Transverse colon (tissue), 4 donors: Measurements from ENCODE around the gene STAP2. TPM values are rescaled to one million over a fixed set of nuclear protein-coding genes. Genes with fewer than 3 reads are reported as not detected.

Experiments
- DNase-seq: peaks from one replicate; pipeline ENCODE4 v3.0.0-alpha.2; 2019
- H3K27ac ChIP-seq, 4 donors: fragments of 200-600 bp; sonication (generic); 2 replicates each; pipeline ENCODE4 v1.5.1; 2016 to 2018; ENCODE audit warnings: inconsistent platforms in 4 of 4
- H3K27me3 ChIP-seq: fragments of 200-600 bp; sonication (generic); 2 replicates; pipeline ENCODE4 v1.5.1; 2017; ENCODE audit warnings: inconsistent platforms
- H3K36me3 ChIP-seq, 4 donors: fragments of 200-600 bp; sonication (generic); 2 replicates each; pipeline ENCODE4 v1.5.1; 2017 to 2019; ENCODE audit warnings: inconsistent platforms in 4 of 4
- H3K4me1 ChIP-seq, 4 donors: fragments of 200-600 bp; sonication (generic); 2 replicates each; pipeline ENCODE4 v1.5.1; 2017 to 2020; ENCODE audit warnings: inconsistent platforms in 4 of 4
- H3K4me3 ChIP-seq, 4 donors: fragments of 200-600 bp; sonication (generic); 1 replicate in 1 of 4; 2 replicates in 3 of 4; pipeline versions ENCODE4 v1.5.1 to v1.6.1; 2017 to 2019; ENCODE audit warnings: inconsistent platforms in 4 of 4
- H3K9me3 ChIP-seq, 2 donors: fragments of 200-600 bp; sonication (generic); 2 replicates each; pipeline ENCODE4 v1.5.1; 2017 to 2019; ENCODE audit warnings: inconsistent platforms in 2 of 2
- EP300 ChIP-seq: sonication (generic); formaldehyde crosslinking; IDR thresholded peaks from one replicate; pipeline ENCODE4 v1.6.1; 2017; ENCODE audit warnings: antibody characterized with exemption, low read depth
- POLR2A ChIP-seq: fragments of 450-650 bp; IDR thresholded peaks from one replicate; pipeline ENCODE4 v1.6.1; 2016; ENCODE audit warnings: antibody characterized with exemption, mild to moderate bottlenecking, moderate library complexity
- POLR2AphosphoS5 ChIP-seq, 3 donors: sonication (generic); formaldehyde crosslinking; IDR thresholded peaks; one replicate each; pipeline ENCODE4 v1.6.1; 2016; ENCODE audit warnings: antibody characterized with exemption in 3 of 3
- WGBS, 2 donors: methylation state at CpG; one replicate each; pipeline ENCODE4 v1.1.5; 2018; ENCODE audit warnings: low coverage in 1 of 2; 5-methylcytosine and 5-hydroxymethylcytosine counted together
- in situ Hi-C, 4 donors: fragments of 200-750 bp; cut with MboI; loops; one replicate each; pipeline versions ENCODE4 v1.15.0 to v1.15.1; 2017; ENCODE audit warnings: low sequenced_read_pairs in 3 of 4, low pct_ligation_motif_present in 1 of 4, low pct_unique_long_range_greater_than_20kb in 1 of 4
- intact Hi-C: fragments of 100-400 bp; cut with DNase I; formaldehyde crosslinking; loops from one replicate; pipeline ENCODE4 v1.15.1; 2023; ENCODE audit warnings: low total_unique reads
- total RNA-seq, 4 donors: library from RNA; depleted of rRNA; stranded (reverse); fragments of >200 nt; gene quantifications; one replicate each; pipeline ENCODE4 v1.1.0, GENCODE V29; 2016
- TF ChIP-seq, protein P1 (sequence below), 5 experiments: fragments of 200-600 bp in 3 of 5; fragments of 450-650 bp in 2 of 5; sonication (generic) in 3 of 5; IDR thresholded peaks; 1 replicate in 2 of 5; 2 replicates in 3 of 5; pipeline ENCODE4 v1.5.1; 2016 to 2017; ENCODE audit warnings: antibody characterized with exemption in 5 of 5, inconsistent platforms in 3 of 5, mild to moderate bottlenecking in 2 of 5, moderate library complexity in 1 of 5

The STAP2 gene
- total RNA-seq, 4 donors from 2014 or later = 146 to 680 (median 245) TPM

- intact Hi-C loops (no loop called here), in situ Hi-C loops (loop anchor here in 1 of 4 donors (25.0 kb wide), 1 partner anchor 98 kb away; no protein-coding TSS in a partner anchor)
- TF ChIP-seq POLR2AphosphoS5 (IDR thresholded peaks at IDR 0.05) = no peak
- TF ChIP-seq POLR2A = no peak
- TF ChIP-seq, protein P1, sequence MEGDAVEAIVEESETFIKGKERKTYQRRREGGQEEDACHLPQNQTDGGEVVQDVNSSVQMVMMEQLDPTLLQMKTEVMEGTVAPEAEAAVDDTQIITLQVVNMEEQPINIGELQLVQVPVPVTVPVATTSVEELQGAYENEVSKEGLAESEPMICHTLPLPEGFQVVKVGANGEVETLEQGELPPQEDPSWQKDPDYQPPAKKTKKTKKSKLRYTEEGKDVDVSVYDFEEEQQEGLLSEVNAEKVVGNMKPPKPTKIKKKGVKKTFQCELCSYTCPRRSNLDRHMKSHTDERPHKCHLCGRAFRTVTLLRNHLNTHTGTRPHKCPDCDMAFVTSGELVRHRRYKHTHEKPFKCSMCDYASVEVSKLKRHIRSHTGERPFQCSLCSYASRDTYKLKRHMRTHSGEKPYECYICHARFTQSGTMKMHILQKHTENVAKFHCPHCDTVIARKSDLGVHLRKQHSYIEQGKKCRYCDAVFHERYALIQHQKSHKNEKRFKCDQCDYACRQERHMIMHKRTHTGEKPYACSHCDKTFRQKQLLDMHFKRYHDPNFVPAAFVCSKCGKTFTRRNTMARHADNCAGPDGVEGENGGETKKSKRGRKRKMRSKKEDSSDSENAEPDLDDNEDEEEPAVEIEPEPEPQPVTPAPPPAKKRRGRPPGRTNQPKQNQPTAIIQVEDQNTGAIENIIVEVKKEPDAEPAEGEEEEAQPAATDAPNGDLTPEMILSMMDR (IDR thresholded peaks at IDR 0.05) = no peak
- no peak for TF ChIP-seq EP300
- Histone ChIP-seq H3K27ac (peak overlapping the region in 1 of 4 donors; percentile 15), H3K9me3 (no peaks in the 10 kb centered on the region), H3K36me3 (peaks cover 0 to 3% (median 0%) of the 10 kb centered on the region in 4 donors), H3K27me3 (no peaks in the 10 kb centered on the region), H3K4me1 (peaks cover 0 to 6% (median 0%) of the 10 kb centered on the region in 4 donors), H3K4me3 (no peak overlapping the region)
- WGBS, 2 donors = 70% methylated on average over 10 of the region's 12 CpGs; no CpG with 5 or more reads in 1 of the 2 donors
- DNase-seq = no peak
Observed at GRCh38 chr19:4360641-4361151, 22.1 kb upstream of the STAP2 start.

DNA sequence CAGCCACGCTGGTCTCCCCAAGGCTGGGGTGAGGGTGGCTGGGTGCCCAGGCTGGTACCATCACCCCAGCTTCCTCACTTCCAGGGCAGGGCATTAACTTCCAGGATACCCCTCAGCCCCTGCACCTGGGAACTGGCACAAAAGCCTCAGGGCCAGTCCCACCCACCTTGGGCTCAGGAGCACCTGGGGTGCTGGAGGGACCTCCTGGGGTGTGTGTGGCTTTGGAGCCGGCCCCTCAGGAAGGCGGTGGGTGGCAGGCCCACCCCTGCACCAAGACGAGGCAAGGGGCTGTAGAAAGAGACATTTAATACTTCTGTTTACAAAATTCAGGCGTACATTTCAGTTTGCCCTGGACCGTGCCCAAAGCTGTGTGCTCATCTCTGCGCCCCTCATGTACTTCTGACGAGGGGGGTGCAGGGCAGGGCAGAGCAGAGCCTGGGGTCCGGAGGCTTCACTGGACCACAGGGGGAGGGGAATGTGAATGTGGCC is 21.5 kb upstream of the STAP2 start:
- intact Hi-C loops = no loop called here
- no peaks in the 10 kb centered on the region for H3K27me3 ChIP-seq
- DNase-seq = no peak
- H3K36me3 ChIP-seq = peaks cover 0 to 3% (median 0%) of the 10 kb centered on the region in 4 donors
- H3K4me1 ChIP-seq = peaks cover 0 to 2% (median 0%) of the 10 kb centered on the region in 4 donors
- peak overlapping the region in 1 of 4 donors; percentile 15 for H3K27ac ChIP-seq
- in situ Hi-C loops = loop anchor here in 1 of 4 donors (25.0 kb wide), 1 partner anchor 98 kb away; no protein-coding TSS in a partner anchor
- no peak overlapping the region for H3K4me3 ChIP-seq
- H3K9me3 ChIP-seq = no peaks in the 10 kb centered on the region
- TF ChIP-seq POLR2A (no peak), POLR2AphosphoS5 (IDR thresholded peaks at IDR 0.05) (no peak), EP300 (no peak)
- TF ChIP-seq, protein P1 (IDR thresholded peaks at IDR 0.05) = no peak
- WGBS, 2 donors = 65% methylated on average over 9 of the region's 9 CpGs; no CpG with 5 or more reads in 1 of the 2 donors

GRCh38 chr19:4359627-4360000 is 21.0 kb upstream of the STAP2 start:
- H3K4me3 ChIP-seq = no peak overlapping the region
- no peaks in the 10 kb centered on the region for H3K9me3 ChIP-seq
- peaks cover 0 to 3% (median 0%) of the 10 kb centered on the region in 4 donors for H3K36me3 ChIP-seq
- H3K27ac ChIP-seq = no peak overlapping the region
- in situ Hi-C loops = loop anchor here in 3 of 4 donors (10.0 to 25.0 kb wide), 3 partner anchors 85 to 97 kb away; partner anchors contain the start of gene SHD (in 1 of the 3)
- DNase-seq = no peak
- intact Hi-C loops = loop anchor here (10.0 kb wide), 1 partner anchor 95 kb away; no protein-coding TSS in a partner anchor
- 79% methylated on average over 10 of the region's 13 CpGs; no CpG with 5 or more reads in 1 of the 2 donors for WGBS, 2 donors
- no peak for TF ChIP-seq POLR2A
- TF ChIP-seq, protein P1 (IDR thresholded peaks at IDR 0.05) = no peak
- TF ChIP-seq EP300 = no peak
- no peaks in the 10 kb centered on the region for H3K4me1 ChIP-seq
- no peaks in the 10 kb centered on the region for H3K27me3 ChIP-seq

DNA sequence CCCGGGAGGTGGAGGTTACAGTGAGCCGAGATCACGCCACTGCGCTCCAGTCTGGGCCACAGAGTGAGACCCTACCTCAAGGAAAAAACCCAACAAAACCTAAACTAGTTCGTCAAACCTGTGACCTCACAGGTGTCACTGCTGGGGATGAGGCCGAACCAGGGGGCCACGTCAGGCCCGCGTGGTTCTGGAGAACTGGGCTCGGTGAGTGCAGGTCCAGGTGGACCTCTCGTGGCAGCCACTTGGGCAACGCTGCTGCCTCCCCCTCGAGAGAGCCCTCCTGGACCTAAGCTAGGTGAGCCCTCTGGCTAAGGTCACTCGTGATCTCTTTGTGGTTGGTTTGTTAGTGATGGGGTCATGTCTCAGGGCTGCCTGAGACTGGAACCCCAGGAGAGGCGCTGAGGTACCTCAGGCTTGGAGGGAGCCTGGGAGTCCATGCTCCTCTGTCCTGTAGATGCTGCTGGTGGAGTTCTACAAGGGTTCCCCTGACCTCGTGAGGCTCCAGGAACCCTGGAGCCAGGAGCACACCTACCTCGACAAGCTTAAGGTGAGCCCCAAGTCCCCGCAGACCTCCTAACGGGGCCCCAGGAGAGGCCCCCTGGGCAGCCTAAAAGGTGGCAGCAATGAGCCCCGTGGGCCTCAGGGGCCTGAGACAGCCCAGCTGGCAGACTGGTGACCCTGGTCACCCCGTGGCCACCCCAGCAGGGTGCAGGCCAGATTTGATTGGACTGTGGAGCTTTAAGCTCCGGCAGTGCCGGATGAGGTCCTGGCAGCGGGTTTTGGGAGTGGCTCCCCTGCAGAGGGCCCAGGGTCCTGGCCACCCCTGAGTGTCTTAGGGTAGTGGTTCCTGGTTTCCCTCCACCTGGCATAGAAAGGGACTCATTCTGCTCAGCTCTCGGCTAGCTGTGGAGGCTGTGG is 20.3 kb upstream of the STAP2 start:
- Histone ChIP-seq H3K4me1 (no peaks in the 10 kb centered on the region), H3K27me3 (no peaks in the 10 kb centered on the region), H3K4me3 (no peak overlapping the region), H3K27ac (no peak overlapping the region), H3K36me3 (peaks cover 0 to 2% (median 0%) of the 10 kb centered on the region in 4 donors), H3K9me3 (no peaks in the 10 kb centered on the region)
- intact Hi-C loops = loop anchor here (10.0 kb wide), 1 partner anchor 94 kb away; no protein-coding TSS in a partner anchor
- in situ Hi-C loops = loop anchor here in 3 of 4 donors (10.0 to 25.0 kb wide), 3 partner anchors 84 to 97 kb away; partner anchors contain the start of gene SHD (in 1 of the 3)
- TF ChIP-seq, protein P1 (IDR thresholded peaks at IDR 0.05) = no peak
- TF ChIP-seq POLR2A = no peak
- TF ChIP-seq POLR2AphosphoS5 (IDR thresholded peaks at IDR 0.05) = no peak
- TF ChIP-seq EP300 = no peak
- 87 to 90% methylated on average over 2 to 20 of the region's 25 CpGs for WGBS, 2 donors
- no peak for DNase-seq
